Nephron (organoid): ENCODE measurements around the gene UBE2I.

Source experiments
- H3K27ac Mint-ChIP-seq, 3 experiments: 2 replicates each; pipeline ENCODE4 v1.8.0; 2020; ENCODE audit warnings: mixed read lengths in 3 of 3, mild to moderate bottlenecking in 2 of 3, moderate library complexity in 1 of 3
- H3K27me3 Mint-ChIP-seq: 2 replicates; pipeline ENCODE4 v1.8.0; 2021; ENCODE audit warnings: low read depth, mild to moderate bottlenecking, moderate library complexity, mixed read lengths
- H3K36me3 Mint-ChIP-seq: 2 replicates; pipeline ENCODE4 v1.8.0; 2020; ENCODE audit warnings: low read depth, mixed read lengths
- H3K4me1 Mint-ChIP-seq: 2 replicates; pipeline ENCODE4 v1.8.0; 2020; ENCODE audit warnings: mixed read lengths
- H3K4me3 Mint-ChIP-seq, 3 experiments: 2 replicates each; pipeline ENCODE4 v1.8.0; 2020; ENCODE audit warnings: mild to moderate bottlenecking in 3 of 3, mixed read lengths in 3 of 3, moderate library complexity in 2 of 3
- H3K9me3 Mint-ChIP-seq: 2 replicates; pipeline ENCODE4 v1.8.0; 2020; ENCODE audit warnings: mixed read lengths
- CTCF ChIP-seq, 3 experiments: fragments of 200-600 bp; sonication (generic); IDR thresholded peaks; one replicate each; pipeline ENCODE4 v1.5.0; 2021; ENCODE audit warnings: antibody characterized with exemption in 3 of 3; ENCODE audit not compliant: unreplicated experiment in 3 of 3

Gene UBE2I

GRCh38 chr16:1308036-1308976 is 1.1 kb upstream of the UBE2I start:
- peak overlapping the region; percentile 86 to 94 (median 92) for H3K4me3 Mint-ChIP-seq
- H3K27ac Mint-ChIP-seq: peak overlapping the region; percentile 100
- H3K9me3 Mint-ChIP-seq: no peaks in the 10 kb centered on the region
- TF ChIP-seq CTCF (IDR thresholded peaks at IDR 0.05; ENCODE audit: unreplicated experiment in 3 of 3): no peak
- peaks cover 9% of the 10 kb centered on the region for H3K27me3 Mint-ChIP-seq
- H3K4me1 Mint-ChIP-seq: peaks cover 22% of the 10 kb centered on the region
- H3K36me3 Mint-ChIP-seq: peaks cover 3% of the 10 kb centered on the region

- H3K27me3 Mint-ChIP-seq: no peaks in the 10 kb centered on the region
- peak overlapping the region; percentile 98 to 100 (median 99) for H3K27ac Mint-ChIP-seq
- peak overlapping the region; percentile 92 to 100 (median 99) for H3K4me3 Mint-ChIP-seq
- H3K9me3 Mint-ChIP-seq: no peaks in the 10 kb centered on the region
- peaks cover 22% of the 10 kb centered on the region for H3K4me1 Mint-ChIP-seq
- H3K36me3 Mint-ChIP-seq: peaks cover 7% of the 10 kb centered on the region
- no peak for TF ChIP-seq CTCF (IDR thresholded peaks at IDR 0.05; ENCODE audit: unreplicated experiment in 3 of 3)
These were observed 724 bp downstream of the UBE2I start for GRCh38 chr16:1309888-1310831.

DNA sequence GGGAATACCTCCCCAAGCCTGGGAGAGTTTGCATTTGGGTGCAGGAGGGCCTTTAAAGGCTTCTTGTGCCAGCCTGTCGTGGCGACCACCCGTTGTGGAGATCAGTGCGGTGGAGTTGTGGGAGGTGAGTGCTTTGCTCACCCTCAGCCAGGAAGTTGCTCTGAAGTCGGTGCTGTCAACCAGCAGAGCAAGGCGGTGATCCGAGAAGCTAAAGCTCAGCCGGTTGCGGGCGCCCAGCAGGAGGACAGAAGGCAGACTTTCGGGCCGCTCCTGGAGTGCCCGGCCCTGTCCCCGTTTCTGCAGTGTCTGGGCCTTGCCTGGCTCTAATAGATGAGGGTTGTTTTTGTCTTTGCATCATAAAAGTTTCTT is 1.4 kb downstream of the UBE2I start:
- H3K27me3 Mint-ChIP-seq: no peaks in the 10 kb centered on the region
- H3K4me3 Mint-ChIP-seq: peak overlapping the region; percentile 92 to 100 (median 99)
- H3K4me1 Mint-ChIP-seq: peaks cover 22% of the 10 kb centered on the region
- H3K27ac Mint-ChIP-seq: peak overlapping the region; percentile 98 to 100 (median 99)
- no peaks in the 10 kb centered on the region for H3K9me3 Mint-ChIP-seq
- peaks cover 12% of the 10 kb centered on the region for H3K36me3 Mint-ChIP-seq
- TF ChIP-seq CTCF (IDR thresholded peaks at IDR 0.05; ENCODE audit: unreplicated experiment in 3 of 3): no peak

- Mint-ChIP-seq H3K27me3 (no peaks in the 10 kb centered on the region), H3K4me3 (peak overlapping the region; percentile 92 to 100 (median 99)), H3K4me1 (peaks cover 22% of the 10 kb centered on the region), H3K9me3 (no peaks in the 10 kb centered on the region), H3K27ac (peak overlapping the region; percentile 98 to 100 (median 99)), H3K36me3 (peaks cover 16% of the 10 kb centered on the region)
- TF ChIP-seq CTCF (IDR thresholded peaks at IDR 0.05; ENCODE audit: unreplicated experiment in 3 of 3): no peak
These were observed 1.8 kb downstream of the UBE2I start for GRCh38 chr16:1311212-1311737.

GRCh38 chr16:1311738-1312466 is 2.5 kb downstream of the UBE2I start:
- Mint-ChIP-seq H3K27ac (peak overlapping the region in 2 of 3 experiments; percentile 98 to 99), H3K27me3 (no peaks in the 10 kb centered on the region), H3K9me3 (no peaks in the 10 kb centered on the region), H3K4me1 (peaks cover 22% of the 10 kb centered on the region), H3K4me3 (peak overlapping the region; percentile 92 to 100 (median 99)), H3K36me3 (peaks cover 21% of the 10 kb centered on the region)
- TF ChIP-seq CTCF (IDR thresholded peaks at IDR 0.05; ENCODE audit: unreplicated experiment in 3 of 3): no peak
